Measurements from ENCODE around the gene ACAP3. TPM values are rescaled to one million over a fixed set of nuclear protein-coding genes. Genes with fewer than 3 reads are reported as not detected.
A peak's percentile ranks its signal among the peaks of the same experiment; 100 is the strongest.

ACAP3 gene
- total and polyA plus RNA-seq, 2 experiments from 2014 or later: 8.1 to 31.9 TPM

DNA sequence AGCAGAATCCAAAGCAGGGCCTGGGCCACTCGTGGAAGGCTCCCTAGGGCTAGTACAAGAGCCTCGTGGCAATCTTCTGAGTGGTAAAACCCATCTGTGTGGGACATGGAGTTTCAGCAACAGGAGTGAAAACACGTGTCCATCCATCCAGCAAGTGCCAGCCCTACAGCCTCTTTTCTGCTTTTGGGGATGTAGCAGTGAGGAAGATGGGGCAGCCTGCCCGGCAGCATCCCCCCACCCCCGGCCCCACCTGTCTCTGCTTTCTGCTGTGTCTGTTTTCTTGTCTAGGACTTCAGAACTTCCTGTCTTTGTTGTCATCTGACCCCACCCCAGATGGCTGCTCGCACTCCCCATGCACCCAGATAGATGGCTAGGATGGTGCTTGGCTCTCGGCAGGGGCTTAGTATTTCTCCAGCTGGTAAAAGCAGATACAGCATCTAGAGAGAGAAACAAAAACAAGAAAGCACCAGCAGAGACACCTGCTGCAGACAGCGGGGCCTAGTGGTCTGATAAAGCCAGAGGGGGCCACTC lies 18.4 kb upstream of the ACAP3 start:
- Histone ChIP-seq H4K20me1 (replicated peaks; ENCODE audit: insufficient read depth) (peaks cover 5% of the 10 kb centered on the region; the same call in 1 of the 2 replicates), H3K4me1 (ENCODE audit: insufficient read depth) (no peaks in the 10 kb centered on the region), H3K9me2 (ENCODE audit: insufficient read depth) (no peaks in the 10 kb centered on the region), H3K27me3 (ENCODE audit: insufficient read depth) (no peaks in the 10 kb centered on the region), H2AFZ (no peak overlapping the region), H3K27ac (ENCODE audit: low read depth) (no peak overlapping the region), H3K36me3 (ENCODE audit: insufficient read depth) (no peaks in the 10 kb centered on the region), H3F3A (replicated peaks; ENCODE audit: low read depth) (peaks cover 15% of the 10 kb centered on the region; the same call in 1 of the 2 replicates), H3K4me3 (no peak overlapping the region), H3K79me2 (replicated peaks; ENCODE audit: insufficient read depth) (peaks cover 33% of the 10 kb centered on the region), H3K4me2 (no peak overlapping the region)
- H3K9me3 Mint-ChIP-seq: no peaks in the 10 kb centered on the region; the same call in 2 of the 3 replicates
- ATAC-seq: no peak
- peak overlapping the region; percentile 46 for H3K4me3 Mint-ChIP-seq
- H3K4me1 Mint-ChIP-seq: peaks cover 11% of the 10 kb centered on the region
- no peak for DNase-seq (ENCODE audit: low spot score)
- peaks cover 15% of the 10 kb centered on the region; the same call in 2 of the 3 replicates for H3K36me3 Mint-ChIP-seq (ENCODE audit: low read depth)
- TF ChIP-seq NANOG (IDR thresholded peaks at IDR 0.05; ENCODE audit: borderline replicate concordance) (no peak), POLR2AphosphoS5 (IDR thresholded peaks at IDR 0.05; ENCODE audit: low read depth) (no peak), ZNF114 (CRISPR knock-in tag; IDR thresholded peaks at IDR 0.05) (no peak), EZH2phosphoT487 (IDR thresholded peaks at IDR 0.05; ENCODE audit: unreplicated experiment) (no peak), CREB1 (CRISPR knock-in tag; IDR thresholded peaks at IDR 0.05; ENCODE audit: low read depth) (no peak), STAT1 (IDR thresholded peaks at IDR 0.05; ENCODE audit: unreplicated experiment) (no peak), ZNF331 (CRISPR knock-in tag; IDR thresholded peaks at IDR 0.05; ENCODE audit: low read depth) (no peak), EZH2 (IDR thresholded peaks at IDR 0.05; ENCODE audit: low read depth, unreplicated experiment) (no peak), JUNB (IDR thresholded peaks at IDR 0.05; ENCODE audit: unreplicated experiment) (no peak)
- TF ChIP-seq, protein P1, sequence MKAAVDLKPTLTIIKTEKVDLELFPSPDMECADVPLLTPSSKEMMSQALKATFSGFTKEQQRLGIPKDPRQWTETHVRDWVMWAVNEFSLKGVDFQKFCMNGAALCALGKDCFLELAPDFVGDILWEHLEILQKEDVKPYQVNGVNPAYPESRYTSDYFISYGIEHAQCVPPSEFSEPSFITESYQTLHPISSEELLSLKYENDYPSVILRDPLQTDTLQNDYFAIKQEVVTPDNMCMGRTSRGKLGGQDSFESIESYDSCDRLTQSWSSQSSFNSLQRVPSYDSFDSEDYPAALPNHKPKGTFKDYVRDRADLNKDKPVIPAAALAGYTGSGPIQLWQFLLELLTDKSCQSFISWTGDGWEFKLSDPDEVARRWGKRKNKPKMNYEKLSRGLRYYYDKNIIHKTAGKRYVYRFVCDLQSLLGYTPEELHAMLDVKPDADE (IDR thresholded peaks at IDR 0.05): no peak
- TF ChIP-seq, protein P2, sequence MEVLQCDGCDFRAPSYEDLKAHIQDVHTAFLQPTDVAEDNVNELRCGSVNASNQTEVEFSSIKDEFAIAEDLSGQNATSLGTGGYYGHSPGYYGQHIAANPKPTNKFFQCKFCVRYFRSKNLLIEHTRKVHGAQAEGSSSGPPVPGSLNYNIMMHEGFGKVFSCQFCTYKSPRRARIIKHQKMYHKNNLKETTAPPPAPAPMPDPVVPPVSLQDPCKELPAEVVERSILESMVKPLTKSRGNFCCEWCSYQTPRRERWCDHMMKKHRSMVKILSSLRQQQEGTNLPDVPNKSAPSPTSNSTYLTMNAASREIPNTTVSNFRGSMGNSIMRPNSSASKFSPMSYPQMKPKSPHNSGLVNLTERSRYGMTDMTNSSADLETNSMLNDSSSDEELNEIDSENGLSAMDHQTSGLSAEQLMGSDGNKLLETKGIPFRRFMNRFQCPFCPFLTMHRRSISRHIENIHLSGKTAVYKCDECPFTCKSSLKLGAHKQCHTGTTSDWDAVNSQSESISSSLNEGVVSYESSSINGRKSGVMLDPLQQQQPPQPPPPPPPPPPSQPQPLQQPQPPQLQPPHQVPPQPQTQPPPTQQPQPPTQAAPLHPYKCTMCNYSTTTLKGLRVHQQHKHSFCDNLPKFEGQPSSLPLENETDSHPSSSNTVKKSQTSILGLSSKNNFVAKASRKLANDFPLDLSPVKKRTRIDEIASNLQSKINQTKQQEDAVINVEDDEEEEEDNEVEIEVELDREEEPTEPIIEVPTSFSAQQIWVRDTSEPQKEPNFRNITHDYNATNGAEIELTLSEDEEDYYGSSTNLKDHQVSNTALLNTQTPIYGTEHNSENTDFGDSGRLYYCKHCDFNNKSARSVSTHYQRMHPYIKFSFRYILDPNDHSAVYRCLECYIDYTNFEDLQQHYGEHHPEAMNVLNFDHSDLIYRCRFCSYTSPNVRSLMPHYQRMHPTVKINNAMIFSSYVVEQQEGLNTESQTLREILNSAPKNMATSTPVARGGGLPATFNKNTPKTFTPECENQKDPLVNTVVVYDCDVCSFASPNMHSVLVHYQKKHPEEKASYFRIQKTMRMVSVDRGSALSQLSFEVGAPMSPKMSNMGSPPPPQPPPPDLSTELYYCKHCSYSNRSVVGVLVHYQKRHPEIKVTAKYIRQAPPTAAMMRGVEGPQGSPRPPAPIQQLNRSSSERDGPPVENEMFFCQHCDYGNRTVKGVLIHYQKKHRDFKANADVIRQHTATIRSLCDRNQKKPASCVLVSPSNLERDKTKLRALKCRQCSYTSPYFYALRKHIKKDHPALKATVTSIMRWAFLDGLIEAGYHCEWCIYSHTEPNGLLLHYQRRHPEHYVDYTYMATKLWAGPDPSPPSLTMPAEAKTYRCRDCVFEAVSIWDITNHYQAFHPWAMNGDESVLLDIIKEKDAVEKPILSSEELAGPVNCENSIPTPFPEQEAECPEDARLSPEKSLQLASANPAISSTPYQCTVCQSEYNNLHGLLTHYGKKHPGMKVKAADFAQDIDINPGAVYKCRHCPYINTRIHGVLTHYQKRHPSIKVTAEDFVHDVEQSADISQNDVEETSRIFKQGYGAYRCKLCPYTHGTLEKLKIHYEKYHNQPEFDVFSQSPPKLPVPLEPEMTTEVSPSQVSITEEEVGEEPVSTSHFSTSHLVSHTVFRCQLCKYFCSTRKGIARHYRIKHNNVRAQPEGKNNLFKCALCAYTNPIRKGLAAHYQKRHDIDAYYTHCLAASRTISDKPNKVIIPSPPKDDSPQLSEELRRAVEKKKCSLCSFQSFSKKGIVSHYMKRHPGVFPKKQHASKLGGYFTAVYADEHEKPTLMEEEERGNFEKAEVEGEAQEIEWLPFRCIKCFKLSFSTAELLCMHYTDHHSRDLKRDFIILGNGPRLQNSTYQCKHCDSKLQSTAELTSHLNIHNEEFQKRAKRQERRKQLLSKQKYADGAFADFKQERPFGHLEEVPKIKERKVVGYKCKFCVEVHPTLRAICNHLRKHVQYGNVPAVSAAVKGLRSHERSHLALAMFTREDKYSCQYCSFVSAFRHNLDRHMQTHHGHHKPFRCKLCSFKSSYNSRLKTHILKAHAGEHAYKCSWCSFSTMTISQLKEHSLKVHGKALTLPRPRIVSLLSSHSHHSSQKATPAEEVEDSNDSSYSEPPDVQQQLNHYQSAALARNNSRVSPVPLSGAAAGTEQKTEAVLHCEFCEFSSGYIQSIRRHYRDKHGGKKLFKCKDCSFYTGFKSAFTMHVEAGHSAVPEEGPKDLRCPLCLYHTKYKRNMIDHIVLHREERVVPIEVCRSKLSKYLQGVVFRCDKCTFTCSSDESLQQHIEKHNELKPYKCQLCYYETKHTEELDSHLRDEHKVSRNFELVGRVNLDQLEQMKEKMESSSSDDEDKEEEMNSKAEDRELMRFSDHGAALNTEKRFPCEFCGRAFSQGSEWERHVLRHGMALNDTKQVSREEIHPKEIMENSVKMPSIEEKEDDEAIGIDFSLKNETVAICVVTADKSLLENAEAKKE (CRISPR knock-in tag; IDR thresholded peaks at IDR 0.05): no peak
- TF ChIP-seq, protein P3, sequence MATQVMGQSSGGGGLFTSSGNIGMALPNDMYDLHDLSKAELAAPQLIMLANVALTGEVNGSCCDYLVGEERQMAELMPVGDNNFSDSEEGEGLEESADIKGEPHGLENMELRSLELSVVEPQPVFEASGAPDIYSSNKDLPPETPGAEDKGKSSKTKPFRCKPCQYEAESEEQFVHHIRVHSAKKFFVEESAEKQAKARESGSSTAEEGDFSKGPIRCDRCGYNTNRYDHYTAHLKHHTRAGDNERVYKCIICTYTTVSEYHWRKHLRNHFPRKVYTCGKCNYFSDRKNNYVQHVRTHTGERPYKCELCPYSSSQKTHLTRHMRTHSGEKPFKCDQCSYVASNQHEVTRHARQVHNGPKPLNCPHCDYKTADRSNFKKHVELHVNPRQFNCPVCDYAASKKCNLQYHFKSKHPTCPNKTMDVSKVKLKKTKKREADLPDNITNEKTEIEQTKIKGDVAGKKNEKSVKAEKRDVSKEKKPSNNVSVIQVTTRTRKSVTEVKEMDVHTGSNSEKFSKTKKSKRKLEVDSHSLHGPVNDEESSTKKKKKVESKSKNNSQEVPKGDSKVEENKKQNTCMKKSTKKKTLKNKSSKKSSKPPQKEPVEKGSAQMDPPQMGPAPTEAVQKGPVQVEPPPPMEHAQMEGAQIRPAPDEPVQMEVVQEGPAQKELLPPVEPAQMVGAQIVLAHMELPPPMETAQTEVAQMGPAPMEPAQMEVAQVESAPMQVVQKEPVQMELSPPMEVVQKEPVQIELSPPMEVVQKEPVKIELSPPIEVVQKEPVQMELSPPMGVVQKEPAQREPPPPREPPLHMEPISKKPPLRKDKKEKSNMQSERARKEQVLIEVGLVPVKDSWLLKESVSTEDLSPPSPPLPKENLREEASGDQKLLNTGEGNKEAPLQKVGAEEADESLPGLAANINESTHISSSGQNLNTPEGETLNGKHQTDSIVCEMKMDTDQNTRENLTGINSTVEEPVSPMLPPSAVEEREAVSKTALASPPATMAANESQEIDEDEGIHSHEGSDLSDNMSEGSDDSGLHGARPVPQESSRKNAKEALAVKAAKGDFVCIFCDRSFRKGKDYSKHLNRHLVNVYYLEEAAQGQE (IDR thresholded peaks at IDR 0.05; ENCODE audit: unreplicated experiment): no peak
- TF ChIP-seq, protein P4, sequence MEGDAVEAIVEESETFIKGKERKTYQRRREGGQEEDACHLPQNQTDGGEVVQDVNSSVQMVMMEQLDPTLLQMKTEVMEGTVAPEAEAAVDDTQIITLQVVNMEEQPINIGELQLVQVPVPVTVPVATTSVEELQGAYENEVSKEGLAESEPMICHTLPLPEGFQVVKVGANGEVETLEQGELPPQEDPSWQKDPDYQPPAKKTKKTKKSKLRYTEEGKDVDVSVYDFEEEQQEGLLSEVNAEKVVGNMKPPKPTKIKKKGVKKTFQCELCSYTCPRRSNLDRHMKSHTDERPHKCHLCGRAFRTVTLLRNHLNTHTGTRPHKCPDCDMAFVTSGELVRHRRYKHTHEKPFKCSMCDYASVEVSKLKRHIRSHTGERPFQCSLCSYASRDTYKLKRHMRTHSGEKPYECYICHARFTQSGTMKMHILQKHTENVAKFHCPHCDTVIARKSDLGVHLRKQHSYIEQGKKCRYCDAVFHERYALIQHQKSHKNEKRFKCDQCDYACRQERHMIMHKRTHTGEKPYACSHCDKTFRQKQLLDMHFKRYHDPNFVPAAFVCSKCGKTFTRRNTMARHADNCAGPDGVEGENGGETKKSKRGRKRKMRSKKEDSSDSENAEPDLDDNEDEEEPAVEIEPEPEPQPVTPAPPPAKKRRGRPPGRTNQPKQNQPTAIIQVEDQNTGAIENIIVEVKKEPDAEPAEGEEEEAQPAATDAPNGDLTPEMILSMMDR (conservative IDR thresholded peaks at IDR 0.05; ENCODE audit: low read depth in 2 of 2): no peak
- H3K27me3 Mint-ChIP-seq (ENCODE audit: insufficient read depth, low read depth, poor library complexity): peaks cover 20% of the 10 kb centered on the region
- H3K27ac Mint-ChIP-seq: no peak overlapping the region

All from GM23338 (cell line).